Spinal cord (tissue), 10 donors: ENCODE measurements around the gene FBXW9. TPM values are rescaled to one million over a fixed set of nuclear protein-coding genes. Genes with fewer than 3 reads are reported as not detected.
A peak's percentile ranks its signal among the peaks of the same experiment; 100 is the strongest.
"Not testable (repeated sequence)": the region's sequence is repeated elsewhere in the genome, so short reads cannot be mapped to it uniquely, and the experiment has no call there.

Experiments used
- DNase-seq, 6 donors: peaks; one replicate each; pipeline versions ENCODE4 v3.0.0 to v3.0.0-alpha.2; 2013 to 2015; ENCODE audit warnings: low spot score in 6 of 6, low read depth in 4 of 6
- H3K27ac ChIP-seq: one replicate; pipeline ENCODE4 v1.5.1; 2013; ENCODE audit warnings: low read depth, low read length, control low read depth
- H3K27me3 ChIP-seq: one replicate; pipeline ENCODE4 v1.6.1; 2013; ENCODE audit warnings: low read length; ENCODE audit not compliant: control insufficient read depth, insufficient read depth
- H3K36me3 ChIP-seq: one replicate; pipeline ENCODE4 v1.6.1; 2013; ENCODE audit warnings: low read length; ENCODE audit not compliant: control insufficient read depth, insufficient read depth
- H3K4me1 ChIP-seq: one replicate; pipeline ENCODE4 v1.6.1; 2013; ENCODE audit warnings: low read length; ENCODE audit not compliant: control insufficient read depth, insufficient read depth
- H3K4me3 ChIP-seq: one replicate; pipeline ENCODE4 v1.5.1; 2013; ENCODE audit warnings: low read depth, low read length, control low read depth
- H3K9me3 ChIP-seq: one replicate; pipeline ENCODE4 v1.6.1; 2013; ENCODE audit warnings: low read length; ENCODE audit not compliant: control insufficient read depth, insufficient read depth
- WGBS: methylation state at CpG from one replicate; pipeline ENCODE4 v1.1.5; 2013; ENCODE audit warnings: missing lambda C conversion rate; ENCODE audit not compliant: insufficient coverage; 5-methylcytosine and 5-hydroxymethylcytosine counted together
- polyA plus RNA-seq, 2 donors: library from polyadenylated mRNA; unstranded; fragments of 120-200 nt; gene quantifications; one replicate each; pipeline ENCODE4 v1.2.1, GENCODE V29; 2013; ENCODE audit not compliant: insufficient read length in 2 of 2
- total RNA-seq, 2 donors: library from RNA; depleted of rRNA in 1 of 2; stranded (reverse); fragments of 120-200 nt in 1 of 2; fragments of >200 nt in 1 of 2; gene quantifications; one replicate each; pipeline versions ENCODE4 v1.2.3 to v1.2.4, GENCODE V29; 2013 to 2014
- donor health status: healthy.

FBXW9 gene
- total and polyA plus RNA-seq, 4 donors = 6.2 to 21.7 (median 18.4) TPM

DNA sequence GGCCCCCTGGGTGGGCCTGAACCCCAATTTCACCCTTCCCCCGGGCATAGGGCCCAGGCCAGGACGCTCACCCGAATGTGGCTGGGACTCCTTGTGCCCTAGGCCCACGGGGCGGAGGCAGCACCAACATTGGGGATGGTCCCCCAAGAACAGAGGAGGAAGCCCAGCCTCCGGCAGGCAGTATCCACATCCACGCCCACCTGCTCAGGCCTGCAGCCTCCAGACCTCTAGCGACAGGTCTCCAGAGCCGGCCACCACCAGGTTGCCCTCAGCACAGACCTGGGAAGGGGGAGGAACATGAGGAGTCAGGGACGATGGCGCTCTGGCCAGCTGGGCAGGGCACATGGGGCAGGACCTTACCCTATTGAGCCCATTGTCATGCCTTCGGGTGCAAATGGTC is 7.4 kb downstream of the FBXW9 start:
- DNase-seq = no peak
- 97% methylated on average over 11 of the region's 12 CpGs for WGBS
- Histone ChIP-seq H3K36me3 (peaks cover 49% of the 10 kb centered on the region), H3K27me3 (no peaks in the 10 kb centered on the region), H3K4me3 (no peak overlapping the region), H3K9me3 (no peaks in the 10 kb centered on the region), H3K4me1 (no peaks in the 10 kb centered on the region), H3K27ac (no peak overlapping the region)

- Histone ChIP-seq H3K27me3 (no peaks in the 10 kb centered on the region), H3K27ac (no peak within 1 kb of the TSS), H3K36me3 (peaks cover 45% of the 10 kb centered on the region), H3K9me3 (no peaks in the 10 kb centered on the region), H3K4me1 (no peaks in the 10 kb centered on the region), H3K4me3 (no peak within 1 kb of the TSS)
- 91% methylated on average over 8 of the region's 9 CpGs for WGBS
- DNase-seq = no peak
These were observed 8.8 kb downstream of the FBXW9 start, which contains the start of gene GNG14 for GRCh38 chr19:12687496-12688196. Gene GNG14 (plus strand): TSS chr19:12687998. CDS start chr19:12688049, 51 bp downstream.

DNA sequence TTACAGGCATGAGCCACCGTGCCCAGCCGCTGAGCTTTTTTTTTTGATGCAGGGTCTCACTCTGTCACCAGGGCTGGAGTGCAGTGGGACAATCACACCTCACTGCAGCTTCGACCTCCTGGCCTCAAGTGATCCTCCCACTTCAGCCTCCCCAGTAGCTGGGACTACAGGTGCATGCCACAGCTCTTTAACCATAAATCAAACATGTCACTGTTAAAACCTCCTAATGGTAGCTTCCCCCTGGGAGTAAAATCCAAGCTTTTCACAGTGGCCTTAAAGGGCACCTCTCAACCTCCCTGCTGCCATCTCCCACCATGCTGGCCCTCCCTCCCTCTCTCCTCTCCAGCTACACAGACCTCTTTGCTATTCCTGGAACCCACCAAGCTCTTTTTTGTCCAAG is 10.6 kb downstream of the FBXW9 start:
- no peak overlapping the region for H3K27ac ChIP-seq
- H3K36me3 ChIP-seq = peaks cover 35% of the 10 kb centered on the region
- 90% methylated on average over 3 of the region's 3 CpGs for WGBS
- no peak for DNase-seq
- peaks cover 8% of the 10 kb centered on the region for H3K4me1 ChIP-seq
- no peak overlapping the region for H3K4me3 ChIP-seq
- H3K9me3 ChIP-seq = no peaks in the 10 kb centered on the region
- no peaks in the 10 kb centered on the region for H3K27me3 ChIP-seq

DNA sequence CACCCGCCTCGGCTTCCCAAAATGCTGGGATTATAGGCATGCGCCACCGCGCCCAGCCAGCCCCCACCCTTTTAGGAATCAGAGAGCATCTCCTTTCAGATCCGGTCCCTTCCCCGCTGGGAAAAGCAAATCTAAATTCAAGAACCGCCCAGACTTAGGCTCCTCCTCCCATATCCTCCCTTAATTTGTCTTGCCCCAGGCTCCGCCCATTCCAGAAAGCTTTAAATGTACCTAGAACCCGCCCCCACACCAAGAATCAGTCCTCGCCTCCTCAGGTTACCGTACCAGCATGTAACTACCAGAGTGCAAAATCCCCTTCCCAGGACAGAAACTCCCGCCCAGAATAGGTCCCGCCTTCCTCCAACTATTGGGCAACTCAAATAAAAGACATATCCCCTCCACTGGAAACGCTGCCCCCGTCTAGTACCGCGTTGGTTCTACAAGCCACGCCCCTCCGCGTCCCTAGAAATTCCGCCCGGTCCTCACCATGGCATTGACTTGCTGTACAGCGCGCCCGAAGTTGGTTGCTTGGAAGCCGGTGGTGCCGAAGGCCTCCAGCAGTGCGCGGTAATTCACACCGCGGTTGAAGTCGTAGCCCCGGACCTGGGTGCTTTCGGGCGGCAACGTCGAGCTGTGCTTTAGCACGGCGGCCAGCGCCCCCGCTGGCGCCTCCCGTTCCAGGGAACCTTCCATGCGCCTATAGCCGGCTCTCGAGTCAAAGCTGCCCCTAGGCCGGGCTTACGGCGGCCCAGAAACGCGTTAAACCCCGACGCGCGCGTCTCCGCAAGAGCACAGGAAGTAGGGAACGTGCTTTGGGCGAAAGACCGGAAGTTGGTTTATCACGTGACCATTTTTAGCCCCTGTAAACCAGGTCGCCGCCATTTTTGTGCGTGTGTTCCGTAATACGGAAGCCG is 15.1 kb downstream of the FBXW9 start, which contains the start of gene DHPS:
DHPS (minus strand) TSS at position 807 of the 914 bp plus-strand sequence; CDS start at position 693, 114 bp downstream.
- under 1% methylated on average over 68 of the region's 68 CpGs for WGBS
- Histone ChIP-seq H3K27me3 (no peaks in the 10 kb centered on the region), H3K4me1 (peaks cover 21% of the 10 kb centered on the region), H3K36me3 (peaks cover 37% of the 10 kb centered on the region), H3K27ac (peak within 1 kb of the TSS; percentile 96), H3K4me3 (peak within 1 kb of the TSS; percentile 99), H3K9me3 (no peaks in the 10 kb centered on the region)
- peak; percentile 88 to 99 (median 96) for DNase-seq

DNA sequence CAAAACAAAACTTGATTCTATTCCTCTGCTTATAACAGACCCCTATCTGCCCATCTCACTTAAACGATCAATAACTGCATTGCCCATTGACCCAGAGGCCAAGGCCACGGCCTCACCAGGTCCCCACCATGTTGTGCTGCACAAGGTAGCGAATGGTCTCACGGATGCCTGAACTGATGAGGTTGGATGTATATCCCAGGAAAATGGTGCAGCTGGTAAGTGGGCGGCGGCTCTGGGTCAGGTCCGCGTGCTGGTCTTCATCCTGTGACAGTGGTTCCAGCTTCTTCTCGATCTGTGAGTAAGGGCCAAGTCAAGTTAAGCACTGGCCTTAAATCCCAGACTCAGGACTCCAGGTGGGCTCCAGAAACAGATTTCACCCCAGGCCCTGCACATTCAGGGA is 16.4 kb downstream of the FBXW9 start:
- Histone ChIP-seq H3K4me3 (no peak overlapping the region), H3K4me1 (peaks cover 21% of the 10 kb centered on the region), H3K27me3 (no peaks in the 10 kb centered on the region), H3K9me3 (no peaks in the 10 kb centered on the region), H3K36me3 (peaks cover 50% of the 10 kb centered on the region), H3K27ac (no peak overlapping the region)
- DNase-seq = no peak
- 97% methylated on average over 9 of the region's 9 CpGs for WGBS

GRCh38 chr19:12678039-12678438 is 18.4 kb downstream of the FBXW9 start:
- not testable (repeated sequence) for DNase-seq, H3K4me3 ChIP-seq, H3K9me3 ChIP-seq, H3K27me3 ChIP-seq, H3K27ac ChIP-seq
- WGBS = 94% methylated on average over 2 of the region's 5 CpGs
- peaks cover 70% of the 10 kb centered on the region for H3K36me3 ChIP-seq
- H3K4me1 ChIP-seq = peaks cover 21% of the 10 kb centered on the region

GRCh38 chr19:12676928-12677327 is 19.5 kb downstream of the FBXW9 start:
- peaks cover 80% of the 10 kb centered on the region for H3K36me3 ChIP-seq

GRCh38 chr19:12676384-12676792 is 20.0 kb downstream of the FBXW9 start:
- no peaks in the 10 kb centered on the region for H3K9me3 ChIP-seq
- no peak overlapping the region for H3K4me3 ChIP-seq
- no peaks in the 10 kb centered on the region for H3K27me3 ChIP-seq
- no peak overlapping the region for H3K27ac ChIP-seq
- H3K4me1 ChIP-seq = peaks cover 15% of the 10 kb centered on the region
- H3K36me3 ChIP-seq = peaks cover 84% of the 10 kb centered on the region
- DNase-seq = peak in 4 of 6 donors; percentile 49 to 88 (median 70)
- 14% methylated on average over 4 of the region's 4 CpGs for WGBS

More at GRCh38 chr19:12676928-12677327, 19.5 kb downstream of the FBXW9 start:
- WGBS = 99% methylated on average over 8 of the region's 12 CpGs
- H3K4me3 ChIP-seq = no peak overlapping the region
- no peaks in the 10 kb centered on the region for H3K27me3 ChIP-seq
- no peaks in the 10 kb centered on the region for H3K9me3 ChIP-seq
- no peak overlapping the region for H3K27ac ChIP-seq
- peaks cover 16% of the 10 kb centered on the region for H3K4me1 ChIP-seq
- no peak for DNase-seq

DNA sequence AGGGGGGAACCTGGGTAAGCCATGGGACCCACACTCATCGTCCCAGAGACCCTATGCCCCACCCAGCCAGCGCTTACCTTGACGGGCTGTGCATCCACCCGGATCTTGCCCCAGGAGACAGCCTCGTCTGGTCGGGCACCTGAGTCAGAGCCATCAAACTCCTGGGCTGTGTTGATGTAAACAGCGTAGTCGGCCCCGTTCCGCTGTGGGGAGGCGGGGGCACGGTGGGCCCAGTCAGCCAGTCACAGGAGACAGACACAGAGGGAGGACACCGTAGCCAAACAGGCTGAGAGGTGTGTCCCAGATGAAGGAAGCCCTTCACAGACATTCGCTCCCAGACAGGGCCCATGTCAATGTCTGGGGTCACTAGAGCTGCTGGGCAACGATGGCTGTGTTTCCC is 20.5 kb downstream of the FBXW9 start:
- H3K4me3 ChIP-seq = no peak overlapping the region
- no peak for DNase-seq
- no peak overlapping the region for H3K27ac ChIP-seq
- 92% methylated on average over 15 of the region's 15 CpGs for WGBS
- H3K4me1 ChIP-seq = peaks cover 15% of the 10 kb centered on the region
- no peaks in the 10 kb centered on the region for H3K9me3 ChIP-seq
- H3K36me3 ChIP-seq = peaks cover 84% of the 10 kb centered on the region
- no peaks in the 10 kb centered on the region for H3K27me3 ChIP-seq
